ENCODE results near the gene GABBR1.

The GABBR1 gene

DNA sequence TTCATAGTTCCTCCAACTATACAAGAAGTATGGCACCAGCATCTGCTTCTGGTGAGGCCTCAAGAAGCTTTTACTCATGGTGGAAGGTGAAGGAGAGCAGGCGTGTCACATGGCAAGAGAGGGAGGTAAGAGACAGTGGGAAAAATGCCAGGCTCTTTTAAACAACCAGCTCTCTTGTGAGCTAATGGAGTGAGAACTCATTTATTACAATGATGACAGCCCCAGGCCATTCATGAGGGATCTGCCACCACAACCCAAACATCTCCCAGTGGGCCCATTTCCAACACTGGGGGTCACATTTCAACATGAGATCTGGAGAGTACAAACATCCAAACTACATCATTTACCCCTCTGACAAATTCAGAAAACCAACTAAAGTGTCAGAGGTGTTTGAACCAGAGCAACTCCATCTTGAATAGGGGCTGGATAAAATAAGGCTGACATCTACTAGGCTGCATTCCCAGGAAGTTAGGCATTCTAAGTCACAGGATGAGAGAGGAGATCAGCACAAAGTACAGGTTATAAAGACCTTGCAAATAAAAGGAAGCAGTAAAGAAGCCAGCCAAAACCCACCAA, 71.3 kb downstream of the GABBR1 start:
- no peak for DNase-seq

DNA sequence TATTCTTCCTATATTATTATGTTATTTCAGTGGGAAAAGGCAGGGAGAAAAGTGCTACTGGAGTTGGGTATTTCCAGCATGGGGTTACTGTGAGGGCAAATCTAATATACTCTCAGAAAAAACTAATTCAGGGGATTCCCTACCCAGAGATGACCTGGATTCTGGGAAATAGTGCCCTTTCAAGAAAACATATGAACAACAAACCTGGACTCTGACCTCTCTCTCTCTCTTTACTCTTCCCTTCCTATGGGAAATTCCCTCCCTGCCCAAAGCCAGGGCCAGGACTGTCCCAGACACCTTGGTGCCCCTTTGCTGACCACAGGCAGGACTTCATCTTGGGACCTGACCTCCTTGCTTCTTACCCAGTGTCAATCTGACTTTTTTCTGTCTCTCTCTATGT, 71.9 kb downstream of the GABBR1 start:
- DNase-seq: no peak

DNA sequence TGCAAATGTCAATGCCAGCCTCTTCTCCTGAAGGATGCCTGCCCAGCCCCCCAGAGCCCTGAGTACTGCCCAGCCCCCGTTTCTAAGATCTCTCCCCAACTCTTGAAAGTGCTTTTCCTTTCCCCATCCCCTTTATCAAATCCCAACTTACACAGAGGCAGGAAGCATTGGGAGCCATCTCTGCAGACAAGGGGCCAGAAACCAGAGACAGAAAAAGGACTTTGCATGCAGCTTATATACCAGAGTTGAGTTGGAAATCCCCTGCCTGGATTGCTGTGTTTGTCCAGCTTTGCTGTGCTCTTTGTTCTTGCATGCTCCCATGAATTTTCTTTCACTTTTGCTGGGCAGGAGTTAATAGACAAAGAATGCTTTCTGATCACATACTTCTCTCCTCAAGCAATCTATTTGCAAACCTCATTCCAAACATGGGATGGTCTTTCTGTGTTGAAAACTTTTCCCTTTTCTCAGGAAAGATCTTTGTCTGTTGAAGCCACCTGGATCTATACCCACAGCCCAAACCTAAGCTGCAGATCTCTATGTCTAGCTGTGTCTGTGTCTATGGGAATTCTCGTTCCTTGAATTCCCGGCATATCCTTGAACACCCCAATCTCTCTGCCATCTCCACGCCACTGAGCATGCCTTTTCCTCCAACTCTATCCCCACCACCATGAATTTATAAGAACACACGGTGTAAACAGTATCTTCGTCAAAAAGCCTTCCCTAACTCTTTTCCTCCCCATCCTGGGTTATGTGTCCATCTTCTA, 73.3 kb downstream of the GABBR1 start, which contains the start of gene UBD:
TSS of gene UBD (minus strand) at position 209 of the 764 bp plus-strand sequence. CDS start at position 178, 31 bp downstream.
- DNase-seq: no peak

DNA sequence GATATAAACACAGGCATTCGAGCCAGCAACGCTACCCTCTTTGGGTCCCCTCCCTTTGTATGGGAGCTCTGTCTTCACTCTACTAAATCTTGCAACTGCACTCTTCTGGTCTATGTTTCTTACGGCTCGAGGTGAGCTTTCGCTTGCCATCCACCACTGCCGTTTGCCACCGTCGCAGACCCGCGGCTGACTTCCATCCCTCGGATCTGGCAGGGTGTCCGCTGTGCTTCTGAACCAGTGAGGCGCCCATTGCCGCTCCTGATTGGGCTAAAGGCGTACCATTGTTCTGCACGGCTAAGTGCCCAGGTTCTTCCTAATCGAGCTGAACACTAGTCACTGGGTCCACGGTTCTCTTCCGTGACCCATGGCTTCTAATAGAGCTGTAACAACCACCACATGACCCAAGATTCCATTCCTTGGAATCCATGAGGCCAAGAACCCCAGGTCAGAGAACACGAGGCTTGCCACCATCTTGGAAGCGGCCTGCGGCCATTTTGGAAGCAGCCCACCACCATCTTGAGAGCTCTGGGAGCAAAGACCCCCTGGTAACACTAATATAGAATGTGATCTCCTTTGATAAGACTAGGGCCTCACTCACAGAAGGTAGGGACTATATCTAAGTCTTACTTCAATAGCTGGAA, 74.4 kb downstream of the GABBR1 start:
- DNase-seq: no peak

DNA sequence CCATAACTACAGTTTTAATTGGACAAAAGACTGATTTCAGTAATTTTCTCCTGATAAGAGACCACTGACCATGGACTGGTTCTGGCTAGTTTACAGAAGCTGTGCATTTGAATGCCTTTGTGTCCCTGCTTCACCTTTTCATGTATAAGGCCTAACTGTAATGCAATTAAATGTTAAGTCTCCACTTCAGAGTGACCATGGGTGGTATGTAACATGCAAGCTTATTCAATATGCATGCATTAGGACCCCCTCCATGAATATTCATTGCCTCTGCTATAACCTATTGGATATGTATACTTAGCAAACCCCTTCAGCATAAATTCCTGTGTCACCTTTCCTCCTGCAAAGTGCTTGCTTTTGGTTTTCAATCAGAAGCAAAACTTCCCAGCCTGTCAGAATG, 75.7 kb downstream of the GABBR1 start:
- DNase-seq: no peak

DNA sequence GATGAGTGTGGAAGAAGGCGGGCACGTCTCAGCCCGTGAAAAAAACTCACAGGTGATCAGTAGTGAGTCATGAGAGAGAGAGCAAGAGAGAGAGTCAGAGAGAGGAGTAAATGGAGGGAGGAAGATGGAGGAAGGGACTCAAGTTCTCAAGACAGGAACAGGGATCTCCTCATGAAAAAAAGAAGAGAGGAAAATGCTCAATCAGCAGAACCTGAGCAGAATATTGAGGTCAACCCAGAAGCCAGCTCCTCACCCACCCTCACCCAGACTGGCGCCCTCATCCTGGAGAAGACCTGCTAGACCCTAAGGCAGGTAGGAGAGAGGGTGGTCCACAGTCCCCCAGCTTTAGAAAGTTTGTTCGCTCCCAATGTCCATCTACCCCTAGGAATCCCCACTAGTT, 78.2 kb downstream of the GABBR1 start:
- DNase-seq: no peak

DNA sequence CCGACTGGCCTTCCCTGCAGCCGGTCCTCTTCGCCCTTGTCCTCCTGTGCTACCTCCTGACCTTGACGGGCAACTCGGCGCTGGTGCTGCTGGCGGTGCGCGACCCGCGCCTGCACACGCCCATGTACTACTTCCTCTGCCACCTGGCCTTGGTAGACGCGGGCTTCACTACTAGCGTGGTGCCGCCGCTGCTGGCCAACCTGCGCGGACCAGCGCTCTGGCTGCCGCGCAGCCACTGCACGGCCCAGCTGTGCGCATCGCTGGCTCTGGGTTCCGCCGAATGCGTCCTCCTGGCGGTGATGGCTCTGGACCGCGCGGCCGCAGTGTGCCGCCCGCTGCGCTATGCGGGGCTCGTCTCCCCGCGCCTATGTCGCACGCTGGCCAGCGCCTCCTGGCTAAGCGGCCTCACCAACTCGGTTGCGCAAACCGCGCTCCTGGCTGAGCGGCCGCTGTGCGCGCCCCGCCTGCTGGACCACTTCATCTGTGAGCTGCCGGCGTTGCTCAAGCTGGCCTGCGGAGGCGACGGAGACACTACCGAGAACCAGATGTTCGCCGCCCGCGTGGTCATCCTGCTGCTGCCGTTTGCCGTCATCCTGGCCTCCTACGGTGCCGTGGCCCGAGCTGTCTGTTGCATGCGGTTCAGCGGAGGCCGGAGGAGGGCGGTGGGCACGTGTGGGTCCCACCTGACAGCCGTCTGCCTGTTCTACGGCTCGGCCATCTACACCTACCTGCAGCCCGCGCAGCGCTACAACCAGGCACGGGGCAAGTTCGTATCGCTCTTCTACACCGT, 79.5 kb downstream of the GABBR1 start:
- DNase-seq: no peak

DNA sequence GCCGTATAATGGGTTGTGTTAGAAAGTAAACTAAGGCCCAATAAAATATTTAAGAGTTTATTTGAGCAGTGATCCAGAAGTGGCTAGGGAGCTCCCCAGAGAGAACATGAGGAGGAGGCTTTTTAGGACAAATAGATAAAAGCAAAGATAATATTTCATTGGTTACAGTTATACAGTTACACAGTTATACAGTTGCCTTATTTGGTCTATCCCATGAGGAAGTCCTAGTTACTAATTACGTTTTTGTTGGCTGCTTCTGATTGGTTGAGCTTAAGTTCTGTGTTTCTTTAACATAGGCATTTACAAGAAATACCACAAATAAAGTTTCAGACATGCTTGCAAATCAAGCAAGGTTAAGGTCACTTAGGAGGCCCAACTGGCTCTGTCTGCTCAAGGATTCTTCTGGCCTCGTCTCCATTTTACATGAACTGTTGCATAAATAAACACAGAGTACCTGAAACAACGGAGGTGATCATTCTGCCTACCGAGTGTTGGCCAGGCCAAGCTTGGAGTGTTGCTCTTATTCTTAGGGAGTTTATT, 80.4 kb downstream of the GABBR1 start:
- peak; percentile 9 for DNase-seq

DNA sequence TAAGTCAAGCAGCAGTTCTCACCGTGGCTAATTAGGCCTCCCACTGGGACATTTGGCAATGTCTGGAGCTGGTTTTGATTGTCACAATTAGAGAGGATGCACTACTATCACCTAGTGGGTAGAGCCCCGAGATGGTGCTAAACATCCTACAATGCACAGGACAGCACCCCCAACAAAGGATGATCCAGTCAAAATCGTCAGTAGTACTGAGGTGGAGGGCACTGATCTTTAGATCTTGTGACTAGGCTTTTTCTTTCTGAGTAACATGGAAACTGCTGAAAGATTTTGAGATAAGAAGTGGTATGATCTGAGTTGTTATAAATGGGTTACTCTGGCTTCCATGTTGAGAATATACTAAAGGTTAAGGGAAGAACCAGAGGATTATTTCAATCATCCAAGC, 85.4 kb downstream of the GABBR1 start:
- DNase-seq: no peak

DNA sequence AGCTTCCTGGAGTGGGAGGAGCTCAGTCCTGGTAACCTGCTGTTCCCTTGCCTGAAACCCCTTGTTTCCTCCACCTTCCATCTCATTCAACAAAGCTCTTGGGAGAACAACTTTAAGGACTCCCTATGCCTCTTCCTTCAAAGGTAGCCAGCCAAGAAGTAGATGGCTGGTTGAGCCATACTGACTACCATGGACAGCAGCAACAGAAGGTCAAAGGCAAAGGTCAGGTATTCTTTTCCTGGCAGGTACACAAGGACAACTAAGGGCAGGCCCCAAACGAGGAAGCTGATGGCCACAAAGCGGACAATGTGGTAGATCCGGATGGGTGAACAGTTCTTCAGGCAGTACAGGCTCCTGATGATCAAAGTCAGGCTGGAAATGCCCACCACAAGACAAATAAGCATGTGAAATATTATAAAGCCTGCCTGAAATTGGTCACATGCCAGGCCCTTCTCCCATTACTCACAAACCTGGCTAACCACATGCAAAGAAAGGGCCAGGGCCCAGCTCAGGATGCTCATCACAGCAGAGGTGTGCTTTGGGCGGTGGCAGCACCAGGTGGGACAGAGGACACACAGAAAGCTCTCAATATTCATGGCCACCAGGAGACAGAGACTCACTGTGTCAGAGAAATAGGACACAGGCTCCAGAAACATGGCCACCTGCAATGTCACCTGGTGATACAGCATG, 95.1 kb downstream of the GABBR1 start:
- no peak for DNase-seq

DNA sequence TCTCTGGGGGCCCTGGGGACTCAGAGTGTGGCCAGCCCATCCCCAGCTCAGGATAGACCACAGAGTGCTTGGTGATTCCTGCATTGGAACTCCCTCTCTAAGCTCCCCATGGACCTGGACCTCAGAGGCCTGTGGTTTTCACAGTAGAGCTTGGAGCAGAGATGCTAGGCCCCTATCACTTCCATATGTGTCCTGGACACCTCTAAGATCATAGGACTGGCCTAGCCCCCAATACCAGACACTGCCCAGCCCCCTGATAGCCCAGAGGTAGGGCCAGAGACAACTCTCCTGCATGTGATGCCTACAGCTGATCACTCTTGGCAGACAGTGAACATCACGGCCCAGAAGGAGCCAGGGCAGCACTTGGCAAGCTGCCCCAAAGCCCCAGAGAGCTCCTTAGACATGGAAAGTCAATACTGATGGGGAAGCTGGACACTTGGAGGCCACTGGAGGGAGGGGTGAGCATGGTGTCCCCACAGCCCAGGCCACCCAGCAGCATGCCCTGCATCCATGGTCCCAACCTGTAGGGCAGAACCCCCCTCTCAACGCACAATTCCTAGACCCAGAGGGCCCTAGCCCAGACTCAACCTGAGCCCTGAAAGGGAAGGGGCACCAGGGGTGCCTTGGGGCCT, 100.5 kb downstream of the GABBR1 start:
- DNase-seq: no peak

DNA sequence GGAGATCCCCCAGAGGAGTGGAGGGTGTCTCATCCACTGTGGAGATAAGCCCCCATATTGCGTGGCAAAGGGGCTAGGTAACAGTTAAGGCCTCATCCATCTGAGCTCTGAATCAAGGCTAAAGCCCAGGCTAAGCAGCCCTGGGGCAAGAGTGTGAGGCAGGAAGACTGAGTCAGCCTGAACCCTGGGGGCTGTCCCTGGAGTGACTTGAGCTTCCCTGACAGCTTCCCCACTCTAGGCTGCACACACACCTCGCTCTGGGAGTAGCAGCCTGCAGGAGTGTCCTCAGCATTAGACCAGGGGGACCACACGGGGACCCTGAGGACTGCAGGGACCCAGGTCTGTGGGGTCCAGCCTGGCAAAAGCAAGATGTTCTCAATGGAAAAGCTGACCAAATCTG, 101.3 kb downstream of the GABBR1 start:
- no peak for DNase-seq

DNA sequence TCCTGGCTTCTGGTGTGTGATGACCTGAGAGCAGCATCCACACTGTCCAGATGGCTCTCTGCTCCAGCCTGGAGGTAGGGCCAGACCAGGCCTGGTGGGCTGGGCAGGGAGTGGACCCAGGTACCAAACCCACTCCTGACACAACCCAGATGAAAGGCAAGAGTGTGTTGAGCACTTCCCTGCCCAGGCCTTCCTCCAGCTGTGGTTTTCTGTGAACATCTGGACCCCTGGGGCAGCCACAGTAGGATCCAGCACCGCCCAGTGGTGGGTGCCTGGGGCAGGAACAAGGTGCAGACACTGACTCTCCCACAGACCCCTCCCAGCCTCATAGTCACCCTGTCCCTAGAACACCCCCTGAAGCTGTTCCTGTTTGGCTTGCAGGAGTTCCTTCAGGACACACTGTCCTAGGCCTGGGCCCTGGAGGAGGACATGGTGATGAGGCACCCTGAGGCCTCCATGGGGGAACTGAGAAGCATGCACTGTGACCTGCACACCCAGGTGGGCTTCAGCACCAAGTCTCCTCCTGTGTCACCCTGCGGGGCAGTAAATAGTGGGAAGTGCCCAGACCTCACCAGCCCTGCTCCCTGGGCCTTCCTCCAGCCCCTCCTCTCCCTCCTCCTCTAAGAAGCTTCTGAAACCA, 102.2 kb downstream of the GABBR1 start:
- DNase-seq: no peak

DNA sequence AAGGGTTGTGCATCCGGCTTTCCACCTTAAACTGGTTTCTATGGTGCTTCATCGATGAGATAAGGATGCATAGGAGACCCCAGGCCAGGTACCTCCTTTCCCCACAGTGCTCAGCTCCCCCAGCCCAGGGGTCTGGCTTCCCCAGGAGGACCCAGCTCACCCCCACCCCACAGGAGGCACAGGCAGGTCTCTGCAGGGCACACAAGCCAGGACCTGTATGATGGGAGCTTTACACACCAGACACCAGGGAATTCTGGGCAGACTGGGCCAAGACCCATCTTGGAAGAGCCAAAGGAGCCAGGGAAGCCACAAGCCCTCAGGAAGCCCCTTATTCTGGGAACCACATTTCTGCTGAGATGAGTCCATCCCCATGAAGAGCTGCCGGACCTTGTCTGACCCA, 103.0 kb downstream of the GABBR1 start:
- DNase-seq: no peak

DNA sequence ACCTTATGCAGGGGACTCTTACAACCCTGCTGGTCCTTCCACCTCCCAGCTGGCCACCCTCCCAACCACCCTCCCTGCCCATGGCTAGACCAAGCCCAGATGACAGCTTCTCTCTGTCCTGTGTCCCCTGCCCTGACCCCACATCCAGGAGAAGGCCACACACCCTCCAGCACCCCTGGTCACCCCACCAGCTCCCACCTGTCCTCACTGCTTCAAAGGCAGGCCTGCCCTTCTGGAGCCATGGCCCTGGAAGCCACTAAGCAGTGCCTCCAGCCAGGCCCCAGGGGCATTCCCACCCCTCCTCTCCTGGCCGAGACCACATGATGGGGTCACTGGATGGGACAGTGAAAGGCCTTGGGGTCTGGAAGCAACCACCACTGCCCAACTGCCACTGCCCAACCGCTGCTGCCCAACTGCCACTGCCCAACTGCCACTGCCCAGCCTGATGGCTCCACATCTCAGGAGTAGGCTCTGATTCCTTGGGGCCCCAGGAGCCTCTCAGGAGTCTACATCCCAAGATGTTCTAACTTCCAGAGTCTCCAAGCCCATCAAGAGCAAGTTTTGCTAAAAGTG, 103.9 kb downstream of the GABBR1 start:
- DNase-seq: no peak

DNA sequence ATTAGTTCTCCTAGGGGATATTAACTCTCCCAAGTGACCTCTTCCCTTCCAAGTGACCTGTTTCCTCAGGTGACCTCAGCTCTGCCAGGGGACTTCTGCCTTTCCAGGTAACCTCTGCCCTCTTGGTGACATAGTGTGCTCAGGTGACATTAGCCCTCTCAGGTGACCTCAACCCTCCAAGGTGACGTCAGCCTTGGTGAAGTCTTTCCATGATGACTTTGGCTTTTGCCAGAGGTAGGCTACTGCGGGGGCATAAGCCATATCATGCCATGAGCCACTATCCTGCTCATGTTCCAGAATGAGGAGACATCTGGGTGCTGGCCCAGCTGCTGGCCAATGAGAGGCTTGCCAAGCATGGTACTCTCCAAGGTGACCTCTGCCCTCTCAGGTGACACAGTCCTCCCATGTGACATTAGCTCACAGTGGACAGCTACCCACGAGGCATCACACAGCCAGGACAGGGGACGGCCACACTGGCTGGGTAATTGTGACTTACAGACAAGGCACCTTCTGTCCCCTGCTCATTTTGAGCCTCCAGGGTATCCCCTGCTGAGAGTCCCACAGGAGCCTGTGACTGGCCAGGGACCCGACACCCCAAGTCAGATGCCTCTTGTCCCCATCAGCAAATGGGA, 104.6 kb downstream of the GABBR1 start:
- DNase-seq: no peak

DNA sequence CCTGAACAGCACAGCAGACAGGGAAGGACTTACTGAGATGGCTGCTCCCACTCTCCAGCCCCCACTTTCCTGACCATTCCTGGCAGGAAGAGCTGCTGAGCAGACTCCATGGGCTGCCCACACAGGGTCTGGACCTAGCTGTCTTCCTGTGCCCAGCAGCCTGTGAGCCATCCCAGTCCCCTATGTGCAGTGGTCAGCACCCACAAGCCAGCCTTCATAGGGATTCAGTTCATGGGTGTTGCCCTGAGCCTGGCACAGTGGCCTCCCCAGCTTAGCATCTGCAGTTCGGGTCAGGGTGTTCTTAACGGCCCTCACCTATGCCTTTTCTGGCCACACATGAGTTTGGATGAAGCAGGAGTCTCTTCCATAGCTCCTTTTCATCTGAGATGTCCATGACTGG, 105.4 kb downstream of the GABBR1 start:
- DNase-seq: no peak

DNA sequence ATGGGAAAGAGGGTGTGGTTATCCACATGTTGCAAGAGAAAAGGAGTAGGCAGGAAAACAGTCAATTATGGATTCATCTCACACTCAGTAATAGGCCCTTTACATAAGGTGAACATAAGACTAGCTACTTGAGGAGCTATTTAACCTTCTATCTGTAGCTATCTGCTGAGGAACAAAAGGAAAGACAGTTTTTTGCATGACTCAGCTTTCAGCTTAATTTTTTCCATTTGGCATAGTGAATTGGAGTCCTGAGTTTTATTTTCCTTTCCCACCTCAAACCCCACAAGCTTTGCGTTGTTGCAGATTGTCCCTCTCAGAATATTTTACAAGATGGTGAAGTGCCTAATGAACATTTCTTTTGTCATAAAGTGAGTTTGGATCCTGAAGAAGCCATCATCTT, 105.9 kb downstream of the GABBR1 start:
- DNase-seq: no peak

DNA sequence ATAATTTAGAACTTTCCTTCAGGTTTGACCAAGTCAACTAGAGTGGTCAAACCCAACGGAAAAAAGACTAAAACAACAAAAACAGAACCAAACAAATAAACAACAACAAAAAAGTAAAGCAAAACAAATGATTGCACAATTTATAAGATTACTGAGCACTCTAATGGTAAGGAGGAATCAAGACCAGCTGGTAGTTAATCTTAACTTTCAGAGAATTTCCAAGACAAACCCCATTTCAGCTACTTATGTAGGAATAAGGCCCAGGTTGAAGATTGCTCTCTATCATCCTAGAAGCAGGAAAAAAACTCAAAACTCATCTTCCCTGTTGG, 107.7 kb downstream of the GABBR1 start:
- DNase-seq: no peak

DNA sequence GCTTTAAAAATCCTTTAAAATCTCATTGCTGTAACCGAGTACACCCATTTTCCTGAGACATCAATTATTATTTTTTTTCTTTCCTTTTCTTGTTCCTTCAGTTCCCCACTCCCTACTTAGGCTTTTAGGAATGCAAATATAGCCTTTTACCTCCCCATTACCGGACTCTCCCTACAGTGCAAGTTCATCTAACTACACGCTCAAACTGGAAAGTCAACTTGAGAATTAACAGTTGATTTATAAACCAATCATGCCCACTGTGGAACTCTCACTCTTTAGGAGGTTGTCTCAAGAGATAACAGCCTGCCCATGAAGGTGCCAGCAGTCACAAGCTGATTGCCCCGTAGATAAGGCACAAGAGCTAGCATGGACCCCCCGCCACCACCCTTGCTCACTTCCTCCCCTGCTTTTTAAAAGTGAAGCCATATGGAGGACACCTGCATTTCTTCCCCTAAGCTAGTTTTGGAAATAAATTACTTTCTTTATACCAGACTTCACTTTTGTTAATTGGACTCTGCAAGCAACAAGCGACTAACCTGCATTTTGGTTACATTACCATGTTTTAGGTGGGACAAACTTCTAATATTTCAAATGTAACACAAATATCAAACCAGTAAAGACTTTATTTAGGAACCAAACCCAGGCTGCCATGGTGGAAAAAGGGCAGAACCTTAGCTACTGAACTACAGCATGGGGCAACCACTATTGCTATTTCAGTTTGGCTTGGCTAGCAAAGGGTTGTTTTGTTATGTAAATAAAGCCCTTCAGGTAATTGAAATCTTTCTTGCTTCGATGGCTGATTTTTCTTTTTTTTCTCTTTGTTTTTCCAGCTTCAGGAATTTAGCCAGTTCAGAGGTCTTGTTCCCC, 108.3 kb downstream of the GABBR1 start:
- no peak for DNase-seq
